ENCODE data around the gene FBRSL1. TPM values are rescaled to one million over a fixed set of nuclear protein-coding genes. Genes with fewer than 3 reads are reported as not detected.

The FBRSL1 gene
- total RNA-seq, 1 donor from 2014 or later: 5.0 TPM

GRCh38 chr12:132484183-132484890 is 5.6 kb upstream of the FBRSL1 start:
- DNase-seq: no peak

- DNase-seq: no peak
Measured at GRCh38 chr12:132484891-132485441, 5.0 kb upstream of the FBRSL1 start.

GRCh38 chr12:132485619-132486018 is 4.3 kb upstream of the FBRSL1 start:
- DNase-seq: no peak

- DNase-seq: no peak
Measured at GRCh38 chr12:132486168-132486567, 3.8 kb upstream of the FBRSL1 start.

GRCh38 chr12:132486576-132486975 is 3.4 kb upstream of the FBRSL1 start:
- DNase-seq: no peak

- no peak for DNase-seq
Measured at GRCh38 chr12:132487311-132487741, 2.6 kb upstream of the FBRSL1 start.

GRCh38 chr12:132488127-132489077 is 1.5 kb upstream of the FBRSL1 start:
- no peak for DNase-seq

- DNase-seq: no peak
Measured at GRCh38 chr12:132489078-132489601, 811 bp upstream of the FBRSL1 start.

- DNase-seq: no peak
Measured at GRCh38 chr12:132490422-132491137, 629 bp downstream of the FBRSL1 start.

GRCh38 chr12:132491138-132491663 is 1.2 kb downstream of the FBRSL1 start:
- no peak for DNase-seq

GRCh38 chr12:132491761-132492378 is 1.9 kb downstream of the FBRSL1 start:
- DNase-seq: no peak

GRCh38 chr12:132492522-132492921 is 2.6 kb downstream of the FBRSL1 start:
- no peak for DNase-seq

- DNase-seq: no peak
Measured at GRCh38 chr12:132492951-132493350, 3.0 kb downstream of the FBRSL1 start.

GRCh38 chr12:132493482-132494178 is 3.7 kb downstream of the FBRSL1 start:
- no peak for DNase-seq

- DNase-seq: no peak
Measured at GRCh38 chr12:132494294-132495164, 4.6 kb downstream of the FBRSL1 start.

GRCh38 chr12:132495165-132495544 is 5.2 kb downstream of the FBRSL1 start:
- no peak for DNase-seq

- no peak for DNase-seq
Measured at GRCh38 chr12:132495629-132496357, 5.8 kb downstream of the FBRSL1 start.

GRCh38 chr12:132496358-132496669 is 6.4 kb downstream of the FBRSL1 start:
- DNase-seq: no peak

GRCh38 chr12:132496710-132497109 is 6.8 kb downstream of the FBRSL1 start:
- no peak for DNase-seq
